ENCODE results near the gene COMMD6.
A peak's percentile ranks its signal among the peaks of the same experiment; 100 is the strongest.

Gene COMMD6

DNA sequence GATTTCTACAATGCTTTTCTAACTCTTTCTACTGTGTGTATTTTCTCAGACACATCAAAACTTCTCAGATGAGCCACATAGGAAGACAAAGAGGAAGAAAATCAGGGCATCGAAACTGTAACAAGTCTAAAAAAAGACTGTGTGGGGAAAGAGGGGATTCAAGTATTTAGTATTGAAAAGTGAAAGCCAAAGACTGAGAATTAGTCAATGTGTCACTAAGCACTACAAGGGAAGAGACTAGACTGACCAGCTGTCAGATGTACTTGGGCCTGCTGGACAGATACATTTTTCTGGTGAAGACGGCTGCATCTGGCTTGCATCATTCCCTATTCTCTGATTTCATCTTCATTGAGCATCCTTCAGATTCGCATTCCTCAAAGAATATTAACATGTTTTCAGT, 25.4 kb downstream of the COMMD6 start:
- DNase-seq (ENCODE audit: low read depth), result no peak
- no peak overlapping the region for H3K4me3 ChIP-seq (ENCODE audit: control insufficient read depth, low read depth, low read length)
- TF ChIP-seq, protein P1, sequence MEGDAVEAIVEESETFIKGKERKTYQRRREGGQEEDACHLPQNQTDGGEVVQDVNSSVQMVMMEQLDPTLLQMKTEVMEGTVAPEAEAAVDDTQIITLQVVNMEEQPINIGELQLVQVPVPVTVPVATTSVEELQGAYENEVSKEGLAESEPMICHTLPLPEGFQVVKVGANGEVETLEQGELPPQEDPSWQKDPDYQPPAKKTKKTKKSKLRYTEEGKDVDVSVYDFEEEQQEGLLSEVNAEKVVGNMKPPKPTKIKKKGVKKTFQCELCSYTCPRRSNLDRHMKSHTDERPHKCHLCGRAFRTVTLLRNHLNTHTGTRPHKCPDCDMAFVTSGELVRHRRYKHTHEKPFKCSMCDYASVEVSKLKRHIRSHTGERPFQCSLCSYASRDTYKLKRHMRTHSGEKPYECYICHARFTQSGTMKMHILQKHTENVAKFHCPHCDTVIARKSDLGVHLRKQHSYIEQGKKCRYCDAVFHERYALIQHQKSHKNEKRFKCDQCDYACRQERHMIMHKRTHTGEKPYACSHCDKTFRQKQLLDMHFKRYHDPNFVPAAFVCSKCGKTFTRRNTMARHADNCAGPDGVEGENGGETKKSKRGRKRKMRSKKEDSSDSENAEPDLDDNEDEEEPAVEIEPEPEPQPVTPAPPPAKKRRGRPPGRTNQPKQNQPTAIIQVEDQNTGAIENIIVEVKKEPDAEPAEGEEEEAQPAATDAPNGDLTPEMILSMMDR (conservative IDR thresholded peaks at IDR 0.05; ENCODE audit: control insufficient read depth, insufficient read depth, low read depth, low read length), result no peak

DNA sequence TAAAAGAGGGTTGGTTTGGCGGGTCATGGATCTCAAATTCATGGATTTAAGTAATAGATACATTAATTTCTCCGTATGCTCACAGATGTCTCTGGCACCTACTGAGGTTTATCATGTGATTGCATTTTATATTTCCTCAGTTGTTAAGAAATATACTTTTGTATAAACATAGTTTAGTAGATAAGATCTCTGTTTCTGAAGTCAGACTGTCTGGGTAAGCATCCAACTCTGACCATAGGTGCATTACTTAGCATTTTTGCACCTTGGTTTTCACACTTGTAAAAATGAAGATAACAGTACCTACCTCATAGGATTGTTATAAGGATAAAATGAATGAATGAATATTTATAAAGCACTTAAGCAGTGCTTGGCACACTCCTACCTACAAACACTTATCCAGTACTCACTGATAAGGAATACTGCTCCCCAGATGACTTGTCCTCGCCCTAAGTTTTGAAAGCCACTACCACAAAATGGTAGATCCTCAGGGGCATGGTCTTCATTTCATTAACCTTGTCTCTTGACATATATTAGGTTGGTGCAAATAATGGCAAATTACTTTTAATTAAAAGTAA, 26.5 kb downstream of the COMMD6 start:
- H3K4me3 ChIP-seq (ENCODE audit: control insufficient read depth, low read depth, low read length), result no peak overlapping the region
- TF ChIP-seq, protein P1 (conservative IDR thresholded peaks at IDR 0.05; ENCODE audit: control insufficient read depth, insufficient read depth, low read depth, low read length), result no peak
- DNase-seq (ENCODE audit: low read depth), result no peak

DNA sequence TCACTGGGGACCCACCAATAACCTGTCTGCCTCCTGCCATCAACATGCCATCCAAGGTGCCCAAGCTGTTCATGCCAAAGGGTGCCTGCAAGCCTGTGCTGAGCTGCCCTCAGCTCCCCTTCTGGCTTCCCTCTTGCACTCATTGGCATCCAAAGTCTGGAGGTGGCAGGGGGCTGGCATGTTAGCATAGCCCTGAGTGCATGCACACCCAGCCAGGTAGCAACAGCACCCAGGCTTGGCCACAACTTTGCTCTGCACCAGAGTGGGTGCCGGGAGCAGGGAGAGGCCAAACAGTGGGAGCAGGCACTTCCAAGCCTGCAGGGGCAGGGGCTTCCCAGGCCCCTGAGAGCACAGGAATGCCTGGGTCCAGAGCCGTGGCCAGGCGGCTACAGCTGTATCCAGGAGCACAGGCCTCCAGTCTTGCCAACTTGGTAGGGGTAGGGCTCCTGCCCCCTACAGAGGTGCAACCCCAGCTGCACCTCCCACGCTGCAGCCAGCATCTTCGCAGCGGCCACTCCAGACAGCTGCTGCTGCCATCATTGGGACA, 29.6 kb downstream of the COMMD6 start:
- TF ChIP-seq, protein P1 (conservative IDR thresholded peaks at IDR 0.05; ENCODE audit: control insufficient read depth, insufficient read depth, low read depth, low read length), result no peak
- H3K4me3 ChIP-seq (ENCODE audit: control insufficient read depth, low read depth, low read length), result no peak overlapping the region
- DNase-seq (ENCODE audit: low read depth), result no peak

DNA sequence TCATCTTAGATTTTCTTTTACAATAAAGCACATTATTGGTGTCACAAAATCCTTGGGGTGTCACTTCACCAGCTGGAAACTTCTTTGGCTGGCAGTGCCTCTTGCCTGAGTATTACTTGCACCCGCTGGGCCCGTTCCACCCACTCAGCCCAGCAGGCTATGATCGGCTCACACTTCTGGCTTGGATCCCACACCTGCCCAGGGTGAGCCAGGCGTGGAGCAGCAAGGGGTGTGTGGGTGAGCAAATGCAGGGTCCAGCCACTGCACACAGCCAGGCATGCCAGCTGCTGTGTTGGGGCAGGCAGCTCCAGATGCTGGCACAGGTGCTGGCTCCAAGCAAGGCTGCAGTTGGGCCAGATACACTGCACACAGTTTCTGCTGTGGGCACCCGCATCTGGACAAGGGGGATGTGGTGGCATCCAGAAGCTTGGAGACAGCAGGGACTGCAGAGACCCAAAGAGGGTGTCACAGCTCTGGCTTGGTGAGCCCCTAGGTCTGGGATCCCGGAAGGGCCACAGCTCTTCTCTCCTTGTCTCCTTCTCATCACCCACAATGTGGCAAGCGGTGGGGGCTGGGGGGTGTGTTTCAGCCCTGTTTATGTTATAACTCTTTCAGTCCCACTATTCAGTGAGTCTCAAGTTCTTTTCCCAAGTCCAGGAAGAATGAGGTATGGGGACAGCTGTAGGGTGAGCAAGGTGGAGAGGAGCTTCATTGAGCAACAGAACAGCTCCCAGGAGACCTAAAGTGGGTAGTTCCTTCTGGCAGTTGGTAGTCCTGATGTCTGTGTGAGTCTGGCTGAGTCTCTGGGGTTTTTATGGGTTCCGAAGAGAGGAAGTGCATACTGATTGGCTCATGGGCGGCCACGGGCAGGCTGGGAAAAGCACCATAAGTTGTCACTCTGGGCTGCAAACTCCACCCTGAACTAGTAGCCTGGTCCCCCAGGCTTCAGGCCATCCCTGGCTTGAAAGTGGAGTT, 30.3 kb downstream of the COMMD6 start:
- no peak overlapping the region for H3K4me3 ChIP-seq (ENCODE audit: control insufficient read depth, low read depth, low read length)
- TF ChIP-seq, protein P1 (conservative IDR thresholded peaks at IDR 0.05; ENCODE audit: control insufficient read depth, insufficient read depth, low read depth, low read length), result no peak
- DNase-seq (ENCODE audit: low read depth), result peak; percentile 35

DNA sequence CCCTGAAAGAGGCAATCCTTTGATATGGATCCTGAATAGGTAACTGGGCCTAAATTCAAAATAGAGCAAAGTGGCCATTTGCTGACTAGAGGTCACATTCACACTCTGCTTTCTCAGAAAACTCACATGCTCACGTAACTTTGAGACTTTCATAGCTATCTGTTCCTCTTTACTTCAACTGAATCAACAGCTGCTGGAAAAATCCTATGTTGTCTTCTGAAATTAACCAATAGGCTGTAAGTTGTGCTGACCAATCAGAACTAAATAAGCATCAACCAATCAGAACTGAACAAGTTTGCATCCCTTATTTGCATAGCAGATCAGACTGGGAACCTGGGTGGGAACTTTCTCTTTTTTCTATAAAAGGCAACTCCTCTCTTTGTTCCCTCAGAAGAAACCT, 31.6 kb downstream of the COMMD6 start:
- H3K4me3 ChIP-seq (ENCODE audit: control insufficient read depth, low read depth, low read length), result no peak overlapping the region
- DNase-seq (ENCODE audit: low read depth), result no peak
- TF ChIP-seq, protein P1 (conservative IDR thresholded peaks at IDR 0.05; ENCODE audit: control insufficient read depth, insufficient read depth, low read depth, low read length), result no peak

DNA sequence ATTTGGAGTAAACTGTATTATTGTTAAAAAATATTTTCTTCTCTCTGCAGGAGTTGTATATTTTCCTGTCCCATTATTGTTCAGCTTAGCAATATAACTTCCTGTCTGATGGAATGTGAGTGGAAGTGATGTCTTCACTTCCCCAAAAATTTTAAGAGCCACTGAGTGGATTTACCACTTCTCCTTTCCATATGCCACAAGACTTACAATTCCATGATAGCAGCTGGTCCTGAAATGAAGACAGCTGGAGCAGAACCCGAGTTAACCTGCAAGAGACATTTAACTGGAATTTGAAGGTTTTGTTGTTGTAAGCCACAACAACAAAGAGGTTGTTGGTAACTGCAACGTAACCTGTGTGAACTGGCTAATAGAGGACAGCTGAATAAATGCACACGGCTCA, 32.3 kb downstream of the COMMD6 start:
- no peak overlapping the region for H3K4me3 ChIP-seq (ENCODE audit: control insufficient read depth, low read depth, low read length)
- no peak for DNase-seq (ENCODE audit: low read depth)
- TF ChIP-seq, protein P1 (conservative IDR thresholded peaks at IDR 0.05; ENCODE audit: control insufficient read depth, insufficient read depth, low read depth, low read length), result no peak
